Smooth muscle cell of the brain vasculature (primary cell): ENCODE results near the gene ASMTL.
"Not testable (repeated sequence)": the region's sequence is repeated elsewhere in the genome, so short reads cannot be mapped to it uniquely, and the experiment has no call there.

Experiments used
- DNase-seq: peaks from one replicate; pipeline ENCODE4 v3.0.0-alpha.2; 2012; ENCODE audit warnings: low read depth, low spot score

ASMTL gene, protein sequence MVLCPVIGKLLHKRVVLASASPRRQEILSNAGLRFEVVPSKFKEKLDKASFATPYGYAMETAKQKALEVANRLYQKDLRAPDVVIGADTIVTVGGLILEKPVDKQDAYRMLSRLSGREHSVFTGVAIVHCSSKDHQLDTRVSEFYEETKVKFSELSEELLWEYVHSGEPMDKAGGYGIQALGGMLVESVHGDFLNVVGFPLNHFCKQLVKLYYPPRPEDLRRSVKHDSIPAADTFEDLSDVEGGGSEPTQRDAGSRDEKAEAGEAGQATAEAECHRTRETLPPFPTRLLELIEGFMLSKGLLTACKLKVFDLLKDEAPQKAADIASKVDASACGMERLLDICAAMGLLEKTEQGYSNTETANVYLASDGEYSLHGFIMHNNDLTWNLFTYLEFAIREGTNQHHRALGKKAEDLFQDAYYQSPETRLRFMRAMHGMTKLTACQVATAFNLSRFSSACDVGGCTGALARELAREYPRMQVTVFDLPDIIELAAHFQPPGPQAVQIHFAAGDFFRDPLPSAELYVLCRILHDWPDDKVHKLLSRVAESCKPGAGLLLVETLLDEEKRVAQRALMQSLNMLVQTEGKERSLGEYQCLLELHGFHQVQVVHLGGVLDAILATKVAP

GRCh38 chrX:1452516-1453394 is at the start of gene ASMTL:
ASMTL (minus strand) TSS chrX:1452909; CDS start chrX:1452840, 69 bp downstream.
- DNase-seq = peak; percentile 97

- DNase-seq = no peak
These were observed 49.5 kb upstream of the ASMTL start for GRCh38 chrX:1502241-1502640.

DNA sequence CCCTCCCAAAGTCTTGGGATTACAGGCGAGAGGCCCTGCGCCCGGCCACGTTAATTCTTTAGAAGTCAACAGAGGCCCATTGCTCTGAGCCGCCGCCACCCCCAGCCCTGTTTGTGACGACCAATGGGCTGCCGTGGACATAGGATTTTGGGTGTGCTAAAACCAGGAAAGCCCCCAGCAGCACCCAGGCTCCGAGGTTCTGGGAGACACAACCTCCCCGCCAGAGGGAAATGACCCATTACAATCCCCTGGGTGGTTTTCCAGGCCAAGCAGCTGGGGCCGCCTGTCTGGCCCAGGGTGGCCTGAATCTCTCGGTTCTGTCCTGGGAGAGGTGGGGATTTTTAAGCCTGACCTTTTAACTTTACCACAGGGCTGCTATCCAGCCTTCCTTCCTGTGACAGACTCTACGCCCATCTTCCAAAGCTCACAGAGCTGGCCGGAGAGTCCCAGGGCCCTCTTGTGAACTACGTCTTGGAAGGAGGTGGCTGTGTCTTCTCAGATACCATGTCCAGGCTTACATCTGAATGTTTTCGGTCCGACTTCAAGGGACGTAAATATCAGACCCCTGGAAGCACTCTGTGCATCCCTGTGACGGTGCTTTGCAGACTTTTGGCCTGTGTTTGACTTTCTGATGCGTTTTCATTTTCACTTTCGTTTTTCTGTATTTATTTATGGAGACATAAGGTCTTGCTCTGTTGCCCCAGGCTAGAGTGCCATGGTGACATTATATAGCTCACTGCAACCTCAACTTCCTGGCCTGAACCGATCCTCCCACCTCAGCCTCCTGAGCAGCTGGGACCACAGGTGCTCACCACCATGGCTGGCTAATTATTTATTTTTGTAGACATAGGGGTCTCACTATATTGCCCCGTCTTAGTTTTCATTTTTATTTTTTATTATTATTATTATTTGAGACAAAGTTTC is 48.3 kb upstream of the ASMTL start:
- DNase-seq = no peak

DNA sequence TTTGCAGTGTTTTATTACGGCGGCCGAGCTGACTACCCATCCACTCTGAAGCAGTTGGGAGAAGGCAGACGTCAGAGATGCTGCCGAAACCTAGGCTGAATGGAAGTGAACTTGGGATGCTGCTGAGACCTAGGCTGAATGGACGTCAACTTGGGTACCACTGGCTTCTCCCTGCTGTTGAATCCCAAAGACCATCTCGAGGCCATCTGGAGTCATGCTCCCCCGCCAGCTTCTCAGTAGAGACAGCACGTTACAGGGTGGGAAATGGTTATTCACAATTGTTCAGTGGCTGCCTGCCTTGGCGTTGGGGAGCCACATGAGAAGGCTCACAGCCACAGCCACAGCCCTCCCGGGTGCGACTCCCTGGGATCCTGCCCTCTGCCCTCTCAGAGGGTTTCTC is 43.4 kb upstream of the ASMTL start:
- DNase-seq = no peak

GRCh38 chrX:1493877-1494510 is 41.3 kb upstream of the ASMTL start:
- no peak for DNase-seq

DNA sequence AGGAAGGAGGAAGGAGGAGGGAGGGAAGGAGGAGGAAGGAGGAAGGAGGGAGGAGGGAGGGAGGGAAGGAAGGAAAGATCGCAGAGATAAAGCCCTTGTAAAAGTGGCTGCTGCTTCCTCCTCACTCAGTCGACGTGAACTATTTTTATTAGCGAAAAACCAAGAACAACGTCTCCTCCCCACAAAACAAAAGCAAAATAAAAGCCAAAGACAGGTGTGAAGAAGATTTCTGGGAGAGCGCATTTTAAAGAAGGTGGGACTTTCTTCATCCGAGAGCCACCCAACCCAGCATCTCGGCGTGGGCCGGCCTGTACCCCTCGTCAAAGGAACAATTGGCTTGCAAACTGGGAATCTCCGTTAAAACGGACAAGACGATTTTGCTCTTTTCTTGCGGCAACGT is 40.7 kb upstream of the ASMTL start:
- no peak for DNase-seq

DNA sequence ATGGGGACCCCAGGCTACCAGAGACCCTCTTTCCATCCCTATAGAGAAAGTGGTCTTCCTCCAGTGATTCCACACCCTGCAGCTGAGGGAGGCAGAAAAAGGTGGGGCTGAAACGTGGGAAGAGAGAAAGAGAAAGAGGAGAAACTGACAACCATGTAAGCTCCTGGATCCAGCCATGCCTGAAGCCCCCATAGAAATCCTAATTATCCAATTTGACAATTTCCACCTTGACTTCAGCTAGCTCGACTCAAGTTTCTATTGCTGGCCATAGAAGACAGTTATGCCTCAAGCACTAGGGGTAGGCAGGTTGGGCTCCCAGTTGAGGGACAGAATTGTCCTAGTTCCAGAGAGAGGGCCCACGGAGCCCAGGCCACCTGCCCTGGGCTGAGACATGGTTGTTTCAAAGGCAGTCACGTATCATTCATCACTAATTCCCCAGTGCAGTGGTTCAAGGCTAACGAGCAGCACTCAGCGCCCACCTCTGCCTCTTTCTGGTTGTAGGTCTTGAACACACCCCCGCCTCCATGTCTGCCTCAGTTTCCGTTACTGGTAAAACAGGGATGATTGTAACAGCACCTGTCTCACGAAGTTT is 39.8 kb upstream of the ASMTL start:
- no peak for DNase-seq

- no peak for DNase-seq
These were observed 39.2 kb upstream of the ASMTL start for GRCh38 chrX:1491851-1492349.

DNA sequence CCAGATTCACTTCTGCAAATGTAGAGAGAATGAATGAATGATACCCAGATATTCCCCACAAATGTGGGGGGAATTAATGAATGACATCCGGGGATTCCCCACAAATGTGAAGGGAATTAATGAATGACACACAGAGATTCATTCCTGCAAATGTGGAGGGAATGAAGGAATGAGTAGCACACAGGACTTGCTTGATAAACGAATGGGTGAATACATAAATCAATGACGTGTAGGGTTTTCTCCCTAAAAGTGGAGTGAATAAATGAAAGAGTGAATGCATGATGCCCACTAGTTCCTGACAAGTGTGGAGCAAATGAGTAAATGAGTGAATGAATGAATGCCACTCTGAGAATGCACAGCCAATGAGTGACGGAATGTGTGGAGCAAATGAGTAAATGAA is 38.5 kb upstream of the ASMTL start:
- DNase-seq = not testable (repeated sequence)

GRCh38 chrX:1490723-1491122 is 38.0 kb upstream of the ASMTL start:
- not testable (repeated sequence) for DNase-seq

DNA sequence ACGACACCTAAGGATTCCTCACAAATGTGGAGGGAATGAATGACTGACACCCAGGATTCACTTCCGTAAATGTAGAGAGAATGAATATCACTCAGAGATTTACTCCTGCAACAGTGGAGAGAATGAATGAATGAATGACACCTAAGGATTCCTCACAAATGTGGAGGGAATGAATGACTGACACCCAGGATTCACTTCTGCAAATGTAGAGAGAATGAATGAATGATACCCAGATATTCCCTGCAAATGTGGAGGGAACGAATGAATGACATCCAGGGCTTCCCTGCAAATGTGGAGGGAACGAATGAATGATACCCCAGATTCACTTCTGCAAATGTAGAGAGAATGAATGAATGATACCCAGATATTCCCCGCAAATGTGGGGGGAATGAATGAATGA is 36.6 kb upstream of the ASMTL start:
- not testable (repeated sequence) for DNase-seq

- no peak for DNase-seq
These were observed 36.0 kb upstream of the ASMTL start for GRCh38 chrX:1488745-1489144.

DNA sequence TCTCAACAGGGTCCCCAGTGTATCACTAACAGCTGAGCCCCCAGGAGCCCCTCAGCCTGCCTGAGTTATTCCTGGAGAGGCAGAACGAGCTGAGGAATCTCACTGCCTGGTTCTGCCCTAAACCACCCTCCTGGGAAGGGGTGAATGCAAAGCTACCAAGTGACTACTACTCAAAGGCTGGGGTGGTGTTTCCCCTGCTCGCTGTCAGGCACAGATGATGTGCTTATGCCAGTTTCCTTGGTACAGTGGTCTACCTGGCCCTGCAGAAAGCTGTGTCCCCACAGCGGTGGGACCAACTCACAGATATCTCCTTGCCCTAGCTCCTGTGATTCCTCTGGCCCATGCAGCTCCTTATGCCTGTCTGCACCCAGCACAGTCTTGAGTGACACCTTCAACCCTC is 35.4 kb upstream of the ASMTL start:
- DNase-seq = no peak

DNA sequence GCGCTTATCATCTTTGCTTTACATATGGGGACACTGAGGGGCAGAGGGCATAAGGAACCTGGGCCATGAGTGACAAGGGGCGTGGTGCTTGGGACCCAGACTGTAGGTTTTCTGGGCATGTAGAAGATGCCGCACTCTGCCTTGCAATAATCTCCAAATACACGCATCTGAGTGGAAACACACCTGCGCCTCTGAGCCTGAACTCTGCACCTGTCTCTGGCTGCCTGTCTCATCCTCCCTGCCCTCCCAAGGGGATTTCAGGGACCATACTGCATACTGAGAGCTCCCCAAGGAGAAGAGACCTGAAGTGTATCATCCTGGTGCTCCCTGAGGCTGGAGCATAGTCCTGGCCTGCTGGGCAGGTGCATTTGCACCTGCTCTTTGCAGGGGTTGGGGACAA is 34.7 kb upstream of the ASMTL start:
- no peak for DNase-seq

DNA sequence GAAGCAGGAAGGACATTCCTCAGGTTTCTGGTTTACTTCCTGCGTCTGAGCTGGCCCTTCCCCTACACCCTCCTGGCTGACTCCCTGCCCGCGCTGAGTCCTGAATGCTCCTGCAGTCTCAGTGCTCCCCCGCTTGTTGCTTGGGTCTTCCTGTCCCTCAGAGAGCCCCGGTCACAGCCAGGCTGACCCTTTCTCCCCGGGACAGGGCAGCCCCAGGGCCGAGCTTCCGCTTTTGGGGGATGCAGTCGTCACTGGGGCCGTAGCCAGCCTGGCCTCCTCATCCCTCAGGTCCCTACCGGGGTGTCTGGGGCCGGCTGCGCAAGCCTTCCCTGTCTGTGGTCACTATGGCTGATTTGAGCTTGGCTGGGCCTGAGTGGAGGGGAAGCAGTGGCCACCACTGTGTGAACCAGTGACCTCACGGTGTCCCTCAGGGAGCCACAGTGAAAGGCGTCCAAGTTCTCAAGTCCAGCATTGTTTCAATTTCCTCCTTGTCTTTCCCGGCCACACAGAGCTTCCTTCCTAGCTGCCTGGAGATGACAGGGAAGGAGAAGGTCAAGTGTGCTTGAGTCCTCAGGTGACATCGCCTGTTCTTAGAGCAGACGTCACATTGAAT is 34.1 kb upstream of the ASMTL start:
- DNase-seq = no peak

- DNase-seq = no peak
These were observed 33.5 kb upstream of the ASMTL start for GRCh38 chrX:1486177-1486576.

DNA sequence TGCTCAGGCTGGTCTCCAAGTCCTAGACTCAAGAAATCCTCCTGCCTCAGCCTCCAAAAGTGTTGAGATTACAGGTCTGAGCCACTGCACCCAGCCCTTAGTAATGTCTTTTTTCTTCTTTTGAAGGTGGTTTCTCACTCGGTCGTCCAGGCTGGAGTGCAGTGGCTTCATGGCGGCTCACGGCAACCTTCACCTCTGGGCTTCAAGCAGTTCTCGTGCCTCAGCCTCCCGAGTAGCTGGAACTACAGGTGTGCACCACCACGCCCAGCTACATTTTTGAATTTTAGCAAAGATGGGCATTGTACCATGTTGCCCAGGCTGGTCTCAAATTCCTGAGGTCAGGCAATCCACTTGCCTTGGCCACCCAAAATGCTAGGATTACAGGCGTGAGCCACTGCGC is 32.3 kb upstream of the ASMTL start:
- no peak for DNase-seq

DNA sequence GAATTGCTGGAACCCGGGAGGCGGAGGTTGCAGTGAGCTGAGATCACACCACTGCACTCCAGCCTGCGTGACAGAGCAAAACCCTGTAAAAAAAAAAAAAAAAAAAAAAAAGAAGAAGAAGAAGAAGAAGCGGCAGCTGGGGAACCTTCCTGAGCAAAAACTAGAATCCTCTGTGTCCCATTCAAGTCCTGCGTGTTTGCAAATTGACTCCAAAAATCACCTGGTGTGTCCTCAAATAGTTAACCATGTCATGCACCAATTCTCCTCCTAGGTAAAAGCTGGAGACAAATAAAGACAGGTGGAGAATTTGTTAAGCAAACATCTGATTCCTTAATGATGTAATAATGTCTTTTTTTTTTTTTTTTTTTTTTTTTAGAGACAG is 31.9 kb upstream of the ASMTL start:
- DNase-seq = no peak

DNA sequence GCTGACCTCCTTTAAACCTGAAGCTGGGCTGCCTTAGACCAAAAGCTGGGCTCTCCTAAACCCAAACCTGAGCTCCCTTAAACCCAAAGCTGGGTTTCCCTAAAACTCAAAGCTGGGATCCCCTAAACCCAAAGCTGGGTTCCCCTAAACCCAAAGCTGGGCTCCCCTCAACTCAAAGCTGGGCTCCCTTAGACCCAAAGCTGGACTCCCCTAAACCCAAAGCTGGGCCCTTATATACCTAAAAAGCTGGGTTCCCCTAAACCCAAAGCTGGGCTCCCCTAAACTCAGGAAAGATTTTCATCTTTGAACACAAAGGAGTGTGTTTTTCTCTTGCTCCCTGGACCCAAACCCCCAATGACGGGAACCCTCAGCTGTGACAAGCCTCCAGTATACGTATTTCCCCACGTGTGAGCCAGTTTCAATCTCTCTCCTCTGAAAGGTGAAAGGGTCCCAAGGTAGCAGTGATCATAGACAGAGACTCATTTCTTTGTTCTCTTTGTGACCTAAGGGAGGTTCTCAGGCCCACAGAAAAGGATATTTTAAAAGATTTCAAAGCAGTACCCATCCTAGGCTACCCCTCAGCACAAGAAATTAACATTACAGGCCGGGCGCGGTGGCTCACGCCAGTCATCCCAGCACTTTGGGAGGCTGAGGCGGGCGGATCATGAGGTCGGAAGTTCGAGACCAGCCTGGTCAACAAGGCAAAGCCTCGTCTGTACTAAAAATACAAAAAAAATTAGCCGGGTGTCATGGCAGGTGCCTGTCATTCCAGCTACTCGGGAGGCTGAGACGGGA is 31.3 kb upstream of the ASMTL start:
- no peak for DNase-seq
